Activated T-cell treated with anti-CD3 and anti-CD28 coated beads, Interleukin-2, amount 50 U/mL, for 72 hours (primary cell): ENCODE data around the gene ZNF350. TPM values are rescaled to one million over a fixed set of nuclear protein-coding genes. Genes with fewer than 3 reads are reported as not detected.
"Not testable (repeated sequence)": the region's sequence is repeated elsewhere in the genome, so short reads cannot be mapped to it uniquely, and the experiment has no call there.

Source experiments
- ATAC-seq, 2 donors: fragments of 150-1000 bp; cut with Tn5 transposase; replicated peaks in 1 of 2; 2 replicates each; pipeline ENCODE4 v1.10.0; 2021; ENCODE audit warnings: moderate library complexity in 2 of 2, mild to moderate bottlenecking in 1 of 2
- DNase-seq, 2 donors: peaks; one replicate each; pipeline ENCODE4 v3.0.0; 2021 to 2022; ENCODE audit warnings: mixed read lengths in 1 of 2
- H3K27ac Mint-ChIP-seq: one replicate; pipeline ENCODE4 v1.8.0; 2022; ENCODE audit warnings: mild to moderate bottlenecking, moderate library complexity, mixed read lengths
- H3K27me3 Mint-ChIP-seq: one replicate; pipeline ENCODE4 v1.8.0; 2022; ENCODE audit warnings: low read depth, mixed read lengths
- H3K36me3 Mint-ChIP-seq, 2 donors: one replicate each; pipeline ENCODE4 v1.8.0; 2022; ENCODE audit warnings: mixed read lengths in 2 of 2, mild to moderate bottlenecking in 1 of 2; ENCODE audit not compliant: insufficient read depth in 2 of 2
- H3K4me1 Mint-ChIP-seq: one replicate; pipeline ENCODE4 v1.8.0; 2022; ENCODE audit warnings: low read depth, mixed read lengths
- H3K4me3 Mint-ChIP-seq, 2 donors: one replicate each; pipeline ENCODE4 v1.8.0; 2022; ENCODE audit warnings: mild to moderate bottlenecking in 2 of 2, mixed read lengths in 2 of 2, moderate library complexity in 2 of 2
- H3K9me3 Mint-ChIP-seq, 2 donors: one replicate each; pipeline ENCODE4 v1.8.0; 2022; ENCODE audit warnings: mixed read lengths in 2 of 2
- total RNA-seq, 2 donors: library from RNA; stranded (reverse); gene quantifications; one replicate each; pipeline ENCODE4 v1.2.3, GENCODE V29; 2022

ZNF350 gene
- 10 to 100 TPM; 10.9 to 15.6 TPM for total RNA-seq

GRCh38 chr19:51986309-51987291 lies at the start of gene ZNF350:
Gene ZNF350 (minus strand): TSS chr19:51986840. CDS start chr19:51974360, 12,480 bp downstream.
- H3K9me3 Mint-ChIP-seq, result peaks cover 23 to 24% of the 10 kb centered on the region in 2 donors
- H3K4me3 Mint-ChIP-seq, result peak within 1 kb of the TSS; percentile 94 to 96
- ATAC-seq (peak; percentile 96 to 98), DNase-seq (peak; percentile 85 to 88)
- H3K27me3 Mint-ChIP-seq, result no peaks in the 10 kb centered on the region
- H3K36me3 Mint-ChIP-seq, result peaks cover 36 to 66% of the 10 kb centered on the region in 2 donors
- H3K27ac Mint-ChIP-seq, result peak within 1 kb of the TSS; percentile 91
- peaks cover 8% of the 10 kb centered on the region for H3K4me1 Mint-ChIP-seq

GRCh38 chr19:52034051-52034728 lies 47.5 kb upstream of the ZNF350 start:
- ATAC-seq (no peak), DNase-seq (no peak)
- H3K4me1 Mint-ChIP-seq, result peaks cover 3% of the 10 kb centered on the region
- peaks cover 31 to 38% of the 10 kb centered on the region in 2 donors for H3K9me3 Mint-ChIP-seq
- no peak overlapping the region for H3K27ac Mint-ChIP-seq
- no peaks in the 10 kb centered on the region for H3K27me3 Mint-ChIP-seq
- no peak overlapping the region for H3K4me3 Mint-ChIP-seq
- H3K36me3 Mint-ChIP-seq, result peaks cover 54 to 82% of the 10 kb centered on the region in 2 donors

GRCh38 chr19:52028780-52029123 lies 42.1 kb upstream of the ZNF350 start:
- Mint-ChIP-seq H3K9me3 (peaks cover 17 to 31% of the 10 kb centered on the region in 2 donors), H3K27ac (peak overlapping the region; percentile 66)
- ATAC-seq, result peak; percentile 24

GRCh38 chr19:52028027-52028779 lies 41.6 kb upstream of the ZNF350 start, which contains the start of gene ZNF614:
Gene ZNF614 (minus strand): TSS chr19:52028379. CDS start chr19:52025745, 2,634 bp downstream.
- Mint-ChIP-seq H3K27me3 (no peaks in the 10 kb centered on the region), H3K27ac (peak within 1 kb of the TSS; percentile 66), H3K4me3 (peak within 1 kb of the TSS; percentile 87 to 97), H3K36me3 (peaks cover 44 to 76% of the 10 kb centered on the region in 2 donors), H3K4me1 (peaks cover 25% of the 10 kb centered on the region), H3K9me3 (peaks cover 16 to 30% of the 10 kb centered on the region in 2 donors)
- peak; percentile 86 to 87 for DNase-seq
- peak; percentile 91 to 94 for ATAC-seq

More at GRCh38 chr19:52028780-52029123, 42.1 kb upstream of the ZNF350 start:
- Mint-ChIP-seq H3K27me3 (no peaks in the 10 kb centered on the region), H3K4me3 (peak overlapping the region; percentile 87 to 97), H3K36me3 (peaks cover 44 to 76% of the 10 kb centered on the region in 2 donors), H3K4me1 (peaks cover 25% of the 10 kb centered on the region)
- DNase-seq, result no peak

GRCh38 chr19:52026255-52026990 lies 39.8 kb upstream of the ZNF350 start:
- H3K27ac Mint-ChIP-seq, result not testable (repeated sequence)
- peaks cover 18 to 32% of the 10 kb centered on the region in 2 donors for H3K9me3 Mint-ChIP-seq

DNA sequence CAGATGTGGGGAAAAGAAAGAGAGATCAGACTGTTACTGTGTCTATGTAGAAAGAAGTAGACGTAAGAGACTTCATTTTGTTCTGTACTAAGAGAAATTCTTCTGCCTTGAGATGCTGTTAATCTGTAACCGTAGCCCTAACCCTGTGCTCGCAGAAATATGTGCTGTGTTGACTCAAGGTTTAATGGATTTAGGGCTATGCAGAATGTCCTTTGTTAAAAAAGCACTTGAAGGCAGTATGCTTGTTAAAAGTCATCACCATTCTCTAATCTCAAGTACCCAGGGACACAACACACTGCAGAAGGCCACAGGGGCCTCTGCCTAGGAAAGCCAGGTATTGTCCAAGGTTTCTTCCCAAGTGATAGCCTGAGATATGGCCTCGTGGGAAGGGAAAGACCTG lies 37.8 kb upstream of the ZNF350 start:
- H3K36me3 Mint-ChIP-seq, result peaks cover 62 to 80% of the 10 kb centered on the region in 2 donors
- H3K9me3 Mint-ChIP-seq, result peaks cover 19 to 37% of the 10 kb centered on the region in 2 donors
- not testable (repeated sequence) for H3K27me3 Mint-ChIP-seq, H3K4me3 Mint-ChIP-seq, DNase-seq, ATAC-seq, H3K27ac Mint-ChIP-seq
- H3K4me1 Mint-ChIP-seq, result peaks cover 31% of the 10 kb centered on the region

More at GRCh38 chr19:52026255-52026990, 39.8 kb upstream of the ZNF350 start:
- not testable (repeated sequence) for ATAC-seq, DNase-seq, H3K27me3 Mint-ChIP-seq
- Mint-ChIP-seq H3K4me1 (peaks cover 25% of the 10 kb centered on the region), H3K4me3 (peak overlapping the region; percentile 87 to 97), H3K36me3 (peaks cover 50 to 77% of the 10 kb centered on the region in 2 donors)

GRCh38 chr19:52022193-52022592 lies 35.6 kb upstream of the ZNF350 start:
- no peak for ATAC-seq
- H3K27ac Mint-ChIP-seq, result no peak overlapping the region
- peaks cover 22 to 37% of the 10 kb centered on the region in 2 donors for H3K9me3 Mint-ChIP-seq
- no peak for DNase-seq
- no peaks in the 10 kb centered on the region for H3K27me3 Mint-ChIP-seq
- H3K4me3 Mint-ChIP-seq, result no peak overlapping the region
- peaks cover 63 to 85% of the 10 kb centered on the region in 2 donors for H3K36me3 Mint-ChIP-seq
- H3K4me1 Mint-ChIP-seq, result peaks cover 15% of the 10 kb centered on the region

DNA sequence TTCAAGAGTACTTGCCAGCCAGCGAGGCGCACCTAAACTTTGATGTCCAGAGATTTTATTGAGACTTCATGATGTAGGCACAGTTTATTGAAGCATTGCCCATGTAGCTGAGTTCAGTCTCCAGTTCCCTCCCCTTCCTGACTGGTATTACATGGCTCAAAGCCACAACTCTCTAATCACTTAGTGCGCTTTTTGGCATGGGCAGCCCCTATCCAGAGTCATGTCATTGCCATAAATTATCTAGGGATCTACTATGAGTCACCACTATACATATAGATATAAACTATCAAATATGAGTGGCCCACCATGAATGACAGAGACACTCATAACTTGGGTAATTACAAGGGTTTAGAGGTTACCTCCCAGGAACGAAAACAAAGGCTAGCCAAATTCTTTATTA lies 33.9 kb upstream of the ZNF350 start:
- DNase-seq (no peak), ATAC-seq (peak; percentile 55 to 56)
- Mint-ChIP-seq H3K4me3 (no peak overlapping the region), H3K36me3 (peaks cover 65 to 86% of the 10 kb centered on the region in 2 donors), H3K4me1 (peaks cover 6% of the 10 kb centered on the region), H3K9me3 (peaks cover 20 to 42% of the 10 kb centered on the region in 2 donors), H3K27me3 (no peaks in the 10 kb centered on the region), H3K27ac (peak overlapping the region; percentile 9)

GRCh38 chr19:52010674-52011073 lies 24.0 kb upstream of the ZNF350 start:
- peaks cover 9 to 25% of the 10 kb centered on the region in 2 donors for H3K9me3 Mint-ChIP-seq
- no peak for ATAC-seq
- no peak for DNase-seq
- no peaks in the 10 kb centered on the region for H3K27me3 Mint-ChIP-seq
- peaks cover 27 to 55% of the 10 kb centered on the region in 2 donors for H3K36me3 Mint-ChIP-seq
- peaks cover 6% of the 10 kb centered on the region for H3K4me1 Mint-ChIP-seq
- H3K4me3 Mint-ChIP-seq, result no peak overlapping the region
- H3K27ac Mint-ChIP-seq, result no peak overlapping the region

GRCh38 chr19:52007806-52008557 lies 21.3 kb upstream of the ZNF350 start, which contains the start of gene ZNF615:
Gene ZNF615 (minus strand): TSS chr19:52008211. CDS start chr19:52003711, 4,500 bp downstream.
- H3K36me3 Mint-ChIP-seq, result peaks cover 37 to 60% of the 10 kb centered on the region in 2 donors
- peaks cover 9 to 25% of the 10 kb centered on the region in 2 donors for H3K9me3 Mint-ChIP-seq
- DNase-seq (peak; percentile 89 to 90), ATAC-seq (peak; percentile 95)
- H3K4me3 Mint-ChIP-seq, result peak within 1 kb of the TSS; percentile 91 to 94
- H3K4me1 Mint-ChIP-seq, result peaks cover 6% of the 10 kb centered on the region
- no peaks in the 10 kb centered on the region for H3K27me3 Mint-ChIP-seq
- peak within 1 kb of the TSS; percentile 84 for H3K27ac Mint-ChIP-seq

GRCh38 chr19:52007451-52007805 lies 20.8 kb upstream of the ZNF350 start:
- H3K36me3 Mint-ChIP-seq, result peaks cover 35 to 57% of the 10 kb centered on the region in 2 donors
- peak overlapping the region; percentile 91 to 94 for H3K4me3 Mint-ChIP-seq
- DNase-seq (no peak), ATAC-seq (peak; percentile 24 to 29)
- H3K9me3 Mint-ChIP-seq, result peaks cover 9 to 23% of the 10 kb centered on the region in 2 donors
- peaks cover 6% of the 10 kb centered on the region for H3K4me1 Mint-ChIP-seq
- H3K27me3 Mint-ChIP-seq, result no peaks in the 10 kb centered on the region
- H3K27ac Mint-ChIP-seq, result peak overlapping the region; percentile 84
